Measurements from ENCODE around the gene AGBL1.

AGBL1 gene

GRCh38 chr15:86813892-86814291 lies 734.2 kb downstream of the AGBL1 start:
- DNase-seq (ENCODE audit: low spot score), result no peak

- no peak for DNase-seq (ENCODE audit: low spot score)
Observed at GRCh38 chr15:86829245-86829644, 749.6 kb downstream of the AGBL1 start.

- no peak for DNase-seq (ENCODE audit: low spot score)
Observed at GRCh38 chr15:86830304-86830703, 750.6 kb downstream of the AGBL1 start.

GRCh38 chr15:86833595-86833994 lies 753.9 kb downstream of the AGBL1 start:
- no peak for DNase-seq (ENCODE audit: low spot score)

- no peak for DNase-seq (ENCODE audit: low spot score)
Observed at GRCh38 chr15:86834115-86834863, 754.6 kb downstream of the AGBL1 start.

GRCh38 chr15:86837294-86838061 lies 757.8 kb downstream of the AGBL1 start:
- DNase-seq (ENCODE audit: low spot score), result no peak

- DNase-seq (ENCODE audit: low spot score), result no peak
Observed at GRCh38 chr15:86839502-86839901, 759.8 kb downstream of the AGBL1 start.

GRCh38 chr15:86840996-86841395 lies 761.3 kb downstream of the AGBL1 start:
- DNase-seq (ENCODE audit: low spot score), result no peak

GRCh38 chr15:86842199-86842598 lies 762.5 kb downstream of the AGBL1 start:
- DNase-seq (ENCODE audit: low spot score), result no peak

GRCh38 chr15:86846036-86846435 lies 766.4 kb downstream of the AGBL1 start:
- DNase-seq (ENCODE audit: low spot score), result no peak

- no peak for DNase-seq (ENCODE audit: low spot score)
Observed at GRCh38 chr15:86849136-86849535, 769.5 kb downstream of the AGBL1 start.

GRCh38 chr15:86849558-86850285 lies 770.1 kb downstream of the AGBL1 start:
- no peak for DNase-seq (ENCODE audit: low spot score)

- no peak for DNase-seq (ENCODE audit: low spot score)
Observed at GRCh38 chr15:86850939-86851338, 771.3 kb downstream of the AGBL1 start.

- no peak for DNase-seq (ENCODE audit: low spot score)
Observed at GRCh38 chr15:86852741-86853140, 773.1 kb downstream of the AGBL1 start.

- no peak for DNase-seq (ENCODE audit: low spot score)
Observed at GRCh38 chr15:86854176-86854575, 774.5 kb downstream of the AGBL1 start.

GRCh38 chr15:86855307-86856291 lies 775.9 kb downstream of the AGBL1 start:
- DNase-seq (ENCODE audit: low spot score), result no peak

- DNase-seq (ENCODE audit: low spot score), result no peak
Observed at GRCh38 chr15:86857701-86858100, 778.0 kb downstream of the AGBL1 start.

- DNase-seq (ENCODE audit: low spot score), result no peak
Observed at GRCh38 chr15:86863226-86863915, 783.7 kb downstream of the AGBL1 start.

GRCh38 chr15:86865920-86866319 lies 786.2 kb downstream of the AGBL1 start:
- no peak for DNase-seq (ENCODE audit: low spot score)

GRCh38 chr15:86870846-86871245 lies 791.2 kb downstream of the AGBL1 start:
- no peak for DNase-seq (ENCODE audit: low spot score)

GRCh38 chr15:86871964-86872363 lies 792.3 kb downstream of the AGBL1 start:
- no peak for DNase-seq (ENCODE audit: low spot score)
